PC-9 (cell line): Measurements from ENCODE around the gene INTS1. TPM values are rescaled to one million over a fixed set of nuclear protein-coding genes. Genes with fewer than 3 reads are reported as not detected.

Experiments
- BruUV-seq: library from RNA; stranded (reverse); fragments of 400-500 nt; replicated peaks from 2 replicates; lab custom pipeline; 2021; lab: Mats Ljungman, UMichigan
- CTCF ChIA-PET: fragments of 300-600 bp; sonication (Branson Sonifier 250); formaldehyde crosslinking; loops from one replicate; lab custom pipeline; 2022; ENCODE audit warnings: antibody characterized with exemption; lab: Charles Lee
- POLR2A ChIA-PET: fragments of 300-600 bp; sonication (Branson Sonifier 250); formaldehyde crosslinking; loops from one replicate; lab custom pipeline; 2022; ENCODE audit warnings: antibody characterized with exemption; ENCODE audit not compliant: unreplicated experiment; lab: Charles Lee
- DNase-seq, 2 experiments: peaks; one replicate each; pipeline versions ENCODE4 v3.0.0 to v3.0.0-alpha.2; 2015 to 2022; ENCODE audit warnings: mixed read lengths in 1 of 2
- H2AFZ ChIP-seq: fragments of 200-600 bp; sonication (generic); 2 replicates; pipeline ENCODE4 v1.8.1; 2017; ENCODE audit warnings: antibody characterized with exemption
- H3F3A ChIP-seq: fragments of 200-600 bp; sonication (generic); 2 replicates; pipeline ENCODE4 v1.8.1; 2017; ENCODE audit warnings: antibody characterized with exemption, mild to moderate bottlenecking, low read depth; ENCODE audit not compliant: insufficient read depth
- H3K27ac ChIP-seq: fragments of 200-600 bp; sonication (generic); 2 replicates; pipeline ENCODE4 v1.6.1; 2016; ENCODE audit warnings: mixed run types
- H3K27me3 ChIP-seq: fragments of 200-600 bp; sonication (generic); 2 replicates; pipeline ENCODE4 v1.6.1; 2016; ENCODE audit warnings: low read depth, mixed run types; ENCODE audit not compliant: insufficient read depth
- H3K36me3 ChIP-seq: fragments of 200-600 bp; sonication (generic); 2 replicates; pipeline ENCODE4 v1.6.1; 2016; ENCODE audit warnings: low read depth, mixed run types
- H3K4me1 ChIP-seq: fragments of 200-600 bp; sonication (generic); replicated peaks from 2 replicates; pipeline ENCODE4 v1.6.1; 2016; ENCODE audit warnings: mixed run types; ENCODE audit not compliant: insufficient read depth
- H3K4me2 ChIP-seq: fragments of 200-600 bp; sonication (generic); 2 replicates; pipeline ENCODE4 v1.6.1; 2017; ENCODE audit warnings: mixed run types
- H3K4me3 ChIP-seq: fragments of 200-600 bp; sonication (generic); 2 replicates; pipeline ENCODE4 v1.6.1; 2016; ENCODE audit warnings: mixed run types
- H3K79me2 ChIP-seq: fragments of 200-600 bp; sonication (generic); 2 replicates; pipeline ENCODE4 v1.6.1; 2017; ENCODE audit warnings: low read depth, mixed run types
- H3K9me2 ChIP-seq: fragments of 200-600 bp; sonication (generic); 2 replicates; pipeline ENCODE4 v1.8.1; 2017; ENCODE audit warnings: mild to moderate bottlenecking; ENCODE audit not compliant: insufficient read depth
- H3K9me3 ChIP-seq: fragments of 200-600 bp; sonication (generic); 2 replicates; pipeline ENCODE4 v1.8.1; 2016; ENCODE audit warnings: low read depth; ENCODE audit not compliant: insufficient read depth
- H4K20me1 ChIP-seq: fragments of 200-600 bp; sonication (generic); 2 replicates; pipeline ENCODE4 v1.8.1; 2017; ENCODE audit not compliant: insufficient read depth
- CTCF ChIP-seq: fragments of 200-600 bp; sonication (generic); conservative IDR thresholded peaks from 2 replicates; pipeline ENCODE4 v1.6.1; 2017; ENCODE audit warnings: mixed run types, antibody characterized with exemption, mild to moderate bottlenecking, moderate library complexity
- EZH2 ChIP-seq: fragments of 200-600 bp; sonication (generic); IDR thresholded peaks from 2 replicates; pipeline ENCODE4 v1.8.0; 2017; ENCODE audit warnings: antibody characterized with exemption, low read depth
- intact Hi-C: fragments of 100-400 bp; cut with micrococcal nuclease; formaldehyde crosslinking; loops from one replicate; pipeline ENCODE4 v1.10.0; 2022; ENCODE audit not compliant: unreplicated experiment
- total RNA-seq: library from RNA; stranded (reverse); gene quantifications from 2 replicates; pipeline ENCODE4 v1.2.3, GENCODE V29; 2021

The INTS1 gene
- total RNA-seq, 1 experiment from 2014 or later: 124 TPM

- no peaks in the 10 kb centered on the region for H3K4me1 ChIP-seq
- H3K79me2 ChIP-seq: no peaks in the 10 kb centered on the region
- H3K27ac ChIP-seq: no peak overlapping the region
- H4K20me1 ChIP-seq: no peaks in the 10 kb centered on the region
- H3F3A ChIP-seq: no peaks in the 10 kb centered on the region
- no peak for DNase-seq
- no peak overlapping the region for H3K4me3 ChIP-seq
- no peaks in the 10 kb centered on the region for H3K9me3 ChIP-seq
- H2AFZ ChIP-seq: no peak overlapping the region
- intact Hi-C loops: no loop called here
- TF ChIP-seq CTCF (no peak), EZH2 (no peak)
- no peaks in the 10 kb centered on the region for H3K36me3 ChIP-seq
- H3K9me2 ChIP-seq: no peaks in the 10 kb centered on the region
- BruUV-seq: no TSS peak
- H3K4me2 ChIP-seq: no peak overlapping the region
- H3K27me3 ChIP-seq: peaks cover 47% of the 10 kb centered on the region
- ChIA-PET CTCF (no interaction called here), POLR2A (interaction anchor here (0.7 kb wide), 1 partner anchor 38 kb away, joined by 5 read pairs; no protein-coding TSS in a partner anchor)
These were observed 80.1 kb downstream of the INTS1 start for GRCh38 chr7:1424041-1424440.

GRCh38 chr7:1423264-1423811 is 80.9 kb downstream of the INTS1 start:
- no peaks in the 10 kb centered on the region for H3K4me1 ChIP-seq
- no peak overlapping the region for H3K27ac ChIP-seq
- no TSS peak for BruUV-seq
- peaks cover 49% of the 10 kb centered on the region for H3K27me3 ChIP-seq
- no peaks in the 10 kb centered on the region for H3K9me2 ChIP-seq
- H3F3A ChIP-seq: peaks cover under 1% of the 10 kb centered on the region; the same call in 1 of the 2 replicates
- H3K4me3 ChIP-seq: no peak overlapping the region
- TF ChIP-seq CTCF (no peak), EZH2 (no peak)
- no peaks in the 10 kb centered on the region for H4K20me1 ChIP-seq
- CTCF ChIA-PET: no interaction called here
- intact Hi-C loops: no loop called here
- DNase-seq: no peak
- no peaks in the 10 kb centered on the region for H3K79me2 ChIP-seq
- no peak overlapping the region for H3K4me2 ChIP-seq
- no peak overlapping the region for H2AFZ ChIP-seq
- POLR2A ChIA-PET: no interaction called here
- H3K36me3 ChIP-seq: no peaks in the 10 kb centered on the region
- no peaks in the 10 kb centered on the region for H3K9me3 ChIP-seq

- Histone ChIP-seq H3K9me3 (no peaks in the 10 kb centered on the region), H4K20me1 (no peaks in the 10 kb centered on the region), H3K27ac (no peak overlapping the region), H3F3A (peaks cover 7% of the 10 kb centered on the region; the same call in 1 of the 2 replicates), H3K79me2 (no peaks in the 10 kb centered on the region), H3K4me1 (no peaks in the 10 kb centered on the region), H3K36me3 (no peaks in the 10 kb centered on the region), H3K4me2 (no peak overlapping the region), H3K27me3 (peaks cover 56% of the 10 kb centered on the region), H2AFZ (no peak overlapping the region), H3K4me3 (no peak overlapping the region), H3K9me2 (no peaks in the 10 kb centered on the region)
- intact Hi-C loops: no loop called here
- DNase-seq: no peak
- TF ChIP-seq EZH2 (no peak), CTCF (no peak)
- CTCF ChIA-PET: interaction anchor here (0.6 kb wide), 1 partner anchor 239 kb away, joined by 4 read pairs; no protein-coding TSS in a partner anchor
- POLR2A ChIA-PET: no interaction called here
- BruUV-seq: no TSS peak
These were observed 81.5 kb downstream of the INTS1 start for GRCh38 chr7:1422512-1423263.
